ENCODE measurements around the gene DBNDD1.
"Not testable (repeated sequence)": the region's sequence is repeated elsewhere in the genome, so short reads cannot be mapped to it uniquely, and the experiment has no call there.

DBNDD1 gene

GRCh38 chr16:89988951-89989350, 30.3 kb downstream of the DBNDD1 start:
- no peak for DNase-seq (ENCODE audit: low read depth)

GRCh38 chr16:89987169-89987568, 32.1 kb downstream of the DBNDD1 start:
- DNase-seq (ENCODE audit: low read depth) = no peak

- DNase-seq (ENCODE audit: low read depth) = no peak
These were observed 32.7 kb downstream of the DBNDD1 start for GRCh38 chr16:89986600-89986999.

DNA sequence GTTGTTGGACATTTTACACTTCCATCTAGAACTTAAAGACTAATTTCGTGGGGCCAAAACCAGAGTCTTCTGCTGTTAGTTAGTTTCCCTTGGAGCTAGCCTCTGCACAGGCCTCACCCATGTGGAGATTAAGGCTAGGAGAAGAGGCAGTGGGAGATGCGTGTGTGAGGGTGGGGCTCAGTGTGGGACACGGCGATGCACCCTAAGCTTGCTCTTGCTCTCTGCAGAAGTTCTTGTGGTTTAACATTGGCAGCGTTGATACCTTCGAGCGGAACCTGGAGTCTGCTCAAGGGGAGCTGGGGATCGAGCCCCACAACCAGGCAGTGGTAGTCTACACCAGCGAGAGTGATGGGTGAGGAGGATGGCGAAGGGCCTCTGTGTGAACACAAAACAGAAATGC, 34.0 kb downstream of the DBNDD1 start:
- no peak for DNase-seq (ENCODE audit: low read depth)

DNA sequence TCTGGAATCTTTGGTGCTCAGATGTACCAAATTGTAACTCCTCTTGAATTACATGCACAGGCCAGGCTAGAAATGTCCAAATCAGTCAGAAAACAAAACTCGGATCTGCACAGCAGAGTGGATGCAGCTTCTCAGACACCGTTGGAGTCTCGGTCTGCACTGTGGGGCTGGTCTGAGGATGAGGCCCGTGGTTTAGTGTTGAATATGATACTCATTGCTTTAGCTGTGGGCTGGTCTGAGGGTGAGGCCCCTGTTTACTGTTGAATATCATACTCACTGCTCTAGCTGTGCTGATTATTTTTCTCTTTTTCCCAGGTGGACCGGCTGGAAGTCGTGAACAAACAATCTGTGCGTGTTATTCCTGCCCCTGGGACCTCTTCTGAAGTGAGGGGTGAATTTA, 35.0 kb downstream of the DBNDD1 start:
- DNase-seq (ENCODE audit: low read depth) = no peak

DNA sequence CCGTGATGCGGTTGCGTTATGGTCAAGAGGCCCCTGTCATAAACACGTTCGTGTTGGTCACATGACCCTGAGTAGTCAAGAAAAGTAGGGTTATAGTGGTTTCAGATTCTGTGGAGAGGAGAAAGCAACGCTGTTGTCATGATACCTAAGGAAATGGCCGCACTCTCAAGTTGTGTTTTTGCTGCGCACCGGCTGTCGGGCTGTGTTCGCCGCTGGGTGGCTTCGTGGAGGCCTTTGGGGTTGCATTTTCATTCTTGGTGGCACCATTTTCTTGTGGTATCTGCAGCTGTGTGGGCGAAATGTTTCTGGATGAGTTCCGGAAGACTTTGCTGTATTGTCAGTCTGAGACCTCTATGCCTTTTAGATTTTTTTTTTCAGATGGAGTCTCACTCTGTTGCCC, 35.7 kb downstream of the DBNDD1 start:
- DNase-seq (ENCODE audit: low read depth) = no peak

- DNase-seq (ENCODE audit: low read depth) = no peak
These were observed 36.9 kb downstream of the DBNDD1 start for GRCh38 chr16:89982318-89982717.

DNA sequence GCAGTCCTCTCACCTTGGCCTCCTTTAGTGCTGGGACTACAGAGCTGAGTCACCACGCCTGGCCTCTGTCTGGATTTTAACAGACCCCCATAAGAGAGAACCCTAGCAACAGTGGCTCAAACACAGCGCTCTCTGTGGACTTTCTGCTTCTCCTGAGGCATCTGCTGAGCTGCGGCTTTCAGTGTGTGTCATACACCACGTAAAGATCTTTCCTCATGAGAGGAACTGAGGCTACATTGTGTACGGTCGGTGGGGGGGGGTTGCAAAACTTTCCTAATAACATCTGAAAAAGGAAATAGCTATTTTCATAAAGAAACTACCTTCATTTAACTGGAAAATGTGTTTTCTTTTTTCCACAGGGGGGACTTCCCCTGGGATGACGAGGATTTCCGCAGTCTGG, 37.8 kb downstream of the DBNDD1 start:
- no peak for DNase-seq (ENCODE audit: low read depth)

DNA sequence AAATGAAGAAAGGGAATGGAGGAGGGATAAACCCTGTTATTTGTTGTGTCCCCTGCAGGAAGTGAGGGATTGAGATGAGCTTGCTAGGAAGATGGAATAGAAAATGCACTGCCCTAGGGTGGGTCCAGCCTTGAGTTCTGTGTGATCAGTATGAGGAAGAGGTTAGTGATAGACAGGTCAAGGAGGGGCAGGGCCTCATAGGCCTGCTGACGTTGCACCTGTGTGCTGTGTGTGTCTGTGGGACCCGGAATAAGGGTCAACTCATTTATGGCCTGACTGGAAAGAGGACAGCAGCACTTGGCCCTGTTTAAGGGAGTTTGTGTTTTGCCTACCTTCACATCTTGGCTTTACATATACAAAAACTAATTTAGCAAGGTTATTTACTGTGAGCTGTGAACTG, 44.4 kb downstream of the DBNDD1 start:
- no peak for DNase-seq (ENCODE audit: low read depth)

DNA sequence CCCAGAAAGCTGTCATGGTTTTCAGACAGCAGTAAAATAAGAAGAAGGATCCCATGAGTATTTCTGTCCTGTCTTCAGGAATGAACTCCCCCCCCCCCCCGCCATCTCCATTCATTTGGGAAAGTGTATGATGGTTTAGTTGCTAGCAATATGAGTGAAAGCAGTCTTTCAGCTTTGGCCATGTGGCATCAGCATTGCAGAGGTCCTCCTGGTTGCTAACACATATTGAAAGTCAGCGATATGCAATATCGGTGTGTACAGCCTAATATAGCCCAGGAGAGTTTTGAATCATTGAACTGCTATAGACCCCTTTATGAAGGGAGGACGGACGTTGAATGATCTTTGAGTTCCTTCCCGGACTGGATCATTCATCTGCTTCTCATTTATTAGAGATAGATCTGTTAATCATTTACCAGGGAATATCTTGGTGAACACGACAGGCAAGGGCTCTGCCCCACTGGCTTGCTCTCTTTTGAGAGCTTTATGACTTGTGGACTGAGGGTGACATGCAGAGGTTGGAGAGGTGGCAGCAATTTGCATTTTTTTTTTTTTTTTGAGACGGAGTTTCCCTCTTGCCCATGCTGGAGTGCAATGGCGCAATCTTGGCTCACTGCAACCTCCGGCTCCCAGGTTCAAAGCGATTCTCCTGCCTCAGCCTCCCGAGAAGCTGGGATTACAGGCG, 45.5 kb downstream of the DBNDD1 start:
- DNase-seq (ENCODE audit: low read depth) = no peak

- DNase-seq (ENCODE audit: low read depth) = no peak
These were observed 46.0 kb downstream of the DBNDD1 start for GRCh38 chr16:89973235-89973634.

- peak; percentile 89 for DNase-seq (ENCODE audit: low read depth)
These were observed 46.7 kb downstream of the DBNDD1 start for GRCh38 chr16:89972244-89973234.

- no peak for DNase-seq (ENCODE audit: low read depth)
These were observed 47.6 kb downstream of the DBNDD1 start for GRCh38 chr16:89971495-89972243.

DNA sequence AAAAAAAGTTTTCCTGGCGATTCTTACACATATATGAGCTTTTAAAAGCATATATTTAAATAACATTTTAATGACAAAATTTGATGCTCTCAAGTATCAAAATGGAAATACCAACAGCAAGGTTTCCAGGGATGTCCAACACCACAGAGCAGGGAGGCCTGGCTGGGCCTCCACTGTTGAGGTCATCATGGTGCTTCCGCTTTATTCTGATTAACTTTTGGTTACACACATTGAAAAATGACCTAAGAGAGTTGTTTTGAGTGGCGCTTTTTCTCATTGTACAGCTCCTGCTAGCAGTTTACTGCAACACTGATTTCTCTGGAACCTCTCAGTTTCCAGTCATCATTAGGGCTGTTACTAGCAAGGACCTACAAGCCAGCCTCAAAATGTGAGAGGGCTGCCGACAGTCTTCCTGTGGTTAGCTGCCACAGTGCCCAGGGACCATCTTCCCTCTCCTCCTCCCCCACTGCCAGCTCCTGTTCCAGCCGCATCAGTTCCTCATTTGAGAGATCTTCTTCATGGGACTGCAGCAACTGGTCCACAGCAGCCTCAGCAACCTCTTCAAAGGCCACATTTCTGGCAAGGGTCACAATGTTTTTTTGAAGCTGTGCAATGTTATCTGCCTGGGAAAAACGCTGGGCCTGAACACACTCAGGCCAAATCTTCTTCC, 49.4 kb downstream of the DBNDD1 start:
- DNase-seq (ENCODE audit: low read depth) = no peak

- not testable (repeated sequence) for DNase-seq (ENCODE audit: low read depth)
These were observed 51.2 kb downstream of the DBNDD1 start for GRCh38 chr16:89968074-89968473.

DNA sequence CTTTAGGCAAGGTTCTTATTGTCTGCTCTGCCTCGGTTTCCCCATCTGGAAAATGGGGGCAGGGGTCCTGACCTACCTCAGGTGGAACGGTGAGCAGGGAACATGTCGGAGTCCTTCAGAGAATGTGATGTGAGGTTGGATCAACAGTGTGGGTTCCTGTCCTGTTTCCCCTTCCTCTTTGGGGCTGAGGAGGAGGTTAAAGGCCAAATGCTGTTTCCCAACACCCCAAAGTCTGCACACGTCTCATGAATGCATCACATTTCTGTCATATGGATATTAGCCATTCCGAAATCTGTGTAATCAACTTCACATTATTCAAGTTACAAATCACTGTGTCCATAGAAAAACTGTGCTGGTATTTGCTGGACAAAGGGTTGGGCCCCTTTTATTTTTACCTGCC, 51.8 kb downstream of the DBNDD1 start:
- DNase-seq (ENCODE audit: low read depth) = not testable (repeated sequence)

DNA sequence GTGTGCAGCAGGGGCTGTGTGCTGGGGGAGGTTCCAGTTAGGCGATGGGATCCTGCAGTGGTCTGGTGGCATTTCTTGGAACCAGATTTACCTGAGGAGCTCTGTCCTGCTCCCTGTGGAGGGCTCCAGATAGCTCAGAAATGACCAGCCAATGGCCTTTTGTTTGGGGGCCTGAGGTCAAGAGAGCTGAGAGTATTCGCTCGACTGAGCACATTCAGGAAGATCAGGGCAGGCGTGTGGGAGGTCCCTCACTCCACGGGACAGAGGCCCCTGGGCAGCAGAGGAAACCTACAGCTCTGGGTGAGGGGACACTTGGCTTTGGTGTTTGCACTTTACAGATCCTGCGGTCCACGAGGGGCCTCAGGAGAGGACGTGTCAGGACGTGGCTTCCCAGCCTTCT, 52.5 kb downstream of the DBNDD1 start:
- no peak for DNase-seq (ENCODE audit: low read depth)

DNA sequence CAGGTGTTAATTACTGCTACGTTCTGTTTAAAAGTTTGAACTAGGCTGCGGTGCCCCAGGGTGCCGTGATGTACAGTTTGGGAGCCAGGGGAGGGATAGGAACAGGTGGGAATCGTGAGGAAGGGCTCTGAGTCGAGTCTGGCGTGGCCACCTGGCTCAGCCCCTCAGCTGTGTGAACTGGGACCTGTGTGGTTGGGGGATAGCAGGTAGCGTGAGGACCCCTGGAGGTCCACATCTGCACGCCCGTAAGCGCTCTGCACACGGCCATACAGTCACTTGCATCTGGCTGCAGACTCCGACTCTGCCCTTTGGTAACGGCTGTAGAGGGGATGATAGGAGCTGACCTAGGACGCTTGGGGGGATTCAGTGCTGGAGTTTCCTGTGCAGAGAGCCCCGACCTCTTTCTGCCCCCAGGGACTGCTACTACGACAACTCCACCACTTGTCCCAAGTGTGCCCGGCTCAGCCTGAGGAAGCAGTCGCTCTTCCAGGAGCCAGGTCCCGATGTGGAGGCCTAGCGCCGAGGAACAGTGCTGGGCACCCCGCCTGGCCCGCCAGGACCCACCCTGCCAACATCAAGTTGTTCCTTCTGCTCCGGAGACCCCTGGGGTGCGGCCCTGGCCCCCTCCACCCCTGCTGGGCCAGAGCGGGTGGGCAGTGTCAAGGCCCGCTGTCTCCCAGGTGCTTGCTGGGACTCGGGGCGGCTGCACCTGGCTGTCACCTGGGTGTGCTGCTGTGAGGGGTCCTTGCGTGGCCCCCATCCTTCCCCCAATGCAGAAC, 53.6 kb downstream of the DBNDD1 start:
- no peak for DNase-seq (ENCODE audit: low read depth)

DNA sequence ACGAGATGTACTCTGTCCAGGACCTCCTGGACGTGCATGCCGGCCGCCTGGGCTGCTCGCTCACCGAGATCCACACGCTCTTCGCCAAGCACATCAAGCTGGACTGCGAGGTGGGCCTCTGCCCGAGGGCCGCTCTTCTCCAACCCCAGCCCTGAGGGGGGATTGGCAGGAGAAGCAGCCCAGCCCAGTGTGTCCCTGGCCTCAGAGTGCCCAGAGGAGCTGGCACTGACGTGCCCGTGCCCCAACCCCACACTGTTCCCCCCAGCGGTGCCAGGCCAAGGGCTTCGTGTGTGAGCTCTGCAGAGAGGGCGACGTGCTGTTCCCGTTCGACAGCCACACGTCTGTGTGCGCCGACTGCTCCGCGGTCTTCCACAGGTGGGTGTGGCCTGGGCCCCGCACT, 55.1 kb downstream of the DBNDD1 start:
- DNase-seq (ENCODE audit: low read depth) = no peak

- no peak for DNase-seq (ENCODE audit: low read depth)
These were observed 56.3 kb downstream of the DBNDD1 start for GRCh38 chr16:89962754-89963498.

Measured in activated T-helper 1 cell treated with Interleukin-2 at 50 U/mL for 16 hours (primary cell).